Suppressor macrophage treated with lipopolysaccharide for 1 hour (primary cell): ENCODE data around the gene ZGLP1.

ENCODE experiments used
- DNase-seq, 3 donors: peaks; one replicate each; pipeline ENCODE4 v3.0.0-alpha.2; 2020 to 2022

Gene ZGLP1

GRCh38 chr19:10274589-10274988, 35.0 kb downstream of the ZGLP1 start:
- DNase-seq = peak in 1 of 3 donors; percentile 21

DNA sequence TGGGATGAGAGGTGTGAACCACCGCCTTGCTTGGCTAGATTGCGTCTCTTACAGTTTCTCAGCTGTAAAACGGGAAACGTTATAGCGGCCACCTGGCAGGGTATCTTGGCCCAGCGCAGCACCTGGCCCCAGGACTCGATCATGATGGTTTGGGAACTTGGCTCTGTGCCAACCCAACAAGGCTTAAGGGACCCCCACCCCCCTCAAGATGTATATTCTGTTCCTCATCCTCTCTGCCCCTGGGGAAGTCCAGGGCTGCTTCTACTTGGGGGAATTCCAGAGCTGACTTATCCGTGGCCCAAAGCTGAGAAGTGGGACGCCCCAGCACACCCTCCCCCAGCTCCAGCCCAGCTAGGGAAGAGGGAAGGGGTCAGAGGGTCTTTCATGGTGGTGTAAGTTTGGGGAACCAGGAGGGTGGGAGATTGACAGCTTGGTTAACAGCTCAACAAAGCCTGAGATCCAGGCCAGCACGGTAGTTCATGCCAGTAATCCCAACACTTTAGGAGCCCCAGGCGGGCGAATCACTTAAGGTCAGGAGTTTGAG, 38.0 kb downstream of the ZGLP1 start:
- DNase-seq = peak; percentile 90 to 93 (median 92)

- peak; percentile 98 to 99 (median 99) for DNase-seq
Observed at GRCh38 chr19:10270616-10271394, 38.8 kb downstream of the ZGLP1 start, which contains the start of gene ICAM1. Gene ICAM1, plus strand, starts transcription at chr19:10271120. Its CDS starts 40 bp downstream, at chr19:10271160.

- peak; percentile 97 for DNase-seq
Observed at GRCh38 chr19:10270180-10270615, 39.4 kb downstream of the ZGLP1 start.

DNA sequence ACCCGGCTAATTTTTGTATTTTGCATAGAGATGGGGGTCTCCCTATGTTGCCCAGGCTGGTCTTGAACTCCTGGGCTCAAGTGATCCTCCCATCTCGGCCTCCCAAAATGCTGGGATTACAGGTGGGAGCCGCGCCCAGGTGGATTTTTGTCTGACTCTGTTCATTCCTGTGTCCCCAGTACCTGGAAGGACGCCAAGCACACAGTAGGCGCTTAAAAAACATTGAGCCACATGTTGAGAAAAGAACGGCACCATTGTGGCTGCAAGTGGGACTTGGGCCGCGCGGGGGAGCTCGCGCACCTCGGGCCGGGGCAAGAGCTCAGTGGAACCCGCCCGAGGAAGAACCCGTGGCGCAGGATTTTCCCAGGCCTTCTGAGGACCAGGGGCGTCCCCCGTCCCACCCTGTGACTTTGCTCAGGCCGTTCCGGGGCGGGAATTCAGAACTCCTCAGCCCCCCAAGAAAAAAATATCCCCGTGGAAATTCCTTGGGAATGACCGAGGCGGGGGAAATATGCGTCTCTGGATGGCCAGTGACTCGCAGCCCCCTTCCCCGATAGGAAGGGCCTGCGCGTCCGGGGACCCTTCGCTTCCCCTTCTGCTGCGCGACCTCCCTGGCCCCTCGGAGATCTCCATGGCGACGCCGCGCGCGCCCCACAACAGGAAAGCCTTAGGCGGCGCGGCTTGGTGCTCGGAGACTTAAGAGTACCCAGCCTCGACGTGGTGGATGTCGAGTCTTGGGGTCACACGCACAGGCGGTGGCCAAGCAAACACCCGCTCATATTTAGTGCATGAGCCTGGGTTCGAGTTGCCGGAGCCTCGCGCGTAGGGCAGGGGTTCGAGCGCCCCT, 40.1 kb downstream of the ZGLP1 start:
- DNase-seq = peak; percentile 99

GRCh38 chr19:10268071-10268470, 41.5 kb downstream of the ZGLP1 start:
- peak in 1 of 3 donors; percentile 26 for DNase-seq

DNA sequence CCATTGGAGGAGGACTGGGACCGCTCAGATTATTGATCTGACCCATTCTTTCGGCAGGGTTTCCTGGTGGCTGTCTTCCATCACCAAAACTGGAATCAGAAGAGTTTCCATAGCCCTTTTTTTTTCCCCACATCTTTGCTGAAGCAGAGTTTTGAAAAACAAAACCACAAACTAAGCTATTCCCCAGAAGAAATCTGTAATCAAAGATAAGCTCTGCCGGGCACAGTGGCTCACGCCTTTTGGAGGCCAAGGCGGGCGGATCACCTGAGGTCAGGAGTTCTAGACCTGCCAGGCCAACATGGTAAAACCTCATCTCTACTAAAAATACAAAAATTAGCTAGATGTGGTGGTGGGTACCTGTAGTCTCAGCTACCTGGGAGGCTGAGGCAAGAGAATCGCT, 42.9 kb downstream of the ZGLP1 start:
- no peak for DNase-seq

DNA sequence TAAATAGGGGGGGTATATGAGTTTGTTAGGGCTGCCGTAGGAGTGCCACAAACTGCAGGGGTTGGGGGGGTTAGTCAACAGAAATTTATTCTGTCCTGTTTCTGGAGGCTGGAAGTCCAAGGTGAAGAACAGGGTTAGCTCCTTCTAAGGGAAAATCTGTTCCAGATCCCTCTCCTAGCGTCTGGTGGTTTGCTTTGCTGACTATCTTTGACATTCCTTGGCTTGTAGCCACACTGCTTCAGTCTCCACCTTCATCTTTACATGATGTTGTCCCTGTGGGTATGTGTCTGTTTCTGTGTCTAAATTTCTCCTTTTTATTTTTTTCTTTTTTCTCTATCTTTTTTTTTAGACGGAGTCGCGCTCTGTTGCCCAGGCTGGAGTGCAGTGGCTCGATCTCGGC, 46.8 kb downstream of the ZGLP1 start:
- DNase-seq = no peak

DNA sequence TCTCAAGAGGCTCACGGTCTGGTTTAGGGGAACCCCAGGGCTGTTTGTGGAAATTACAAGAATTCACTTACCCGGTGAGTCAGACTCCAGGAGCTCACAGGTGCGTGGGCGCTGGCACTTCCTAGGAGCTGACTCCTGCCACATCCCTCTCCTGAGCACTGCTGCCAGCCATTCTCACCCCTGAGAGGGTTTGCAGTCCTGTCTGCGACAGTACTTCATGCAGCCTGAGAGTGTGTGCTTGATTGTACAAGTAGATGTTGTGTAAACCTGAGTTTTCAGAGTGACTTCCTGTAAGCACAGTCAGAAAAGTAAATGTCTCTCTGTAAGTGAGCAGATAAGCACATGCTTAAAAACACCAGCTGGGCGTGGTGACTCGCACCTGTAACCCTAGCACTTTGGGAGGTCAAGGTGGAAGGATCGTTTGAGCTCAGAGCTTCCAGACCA, 49.5 kb downstream of the ZGLP1 start:
- peak; percentile 73 to 84 (median 78) for DNase-seq

DNA sequence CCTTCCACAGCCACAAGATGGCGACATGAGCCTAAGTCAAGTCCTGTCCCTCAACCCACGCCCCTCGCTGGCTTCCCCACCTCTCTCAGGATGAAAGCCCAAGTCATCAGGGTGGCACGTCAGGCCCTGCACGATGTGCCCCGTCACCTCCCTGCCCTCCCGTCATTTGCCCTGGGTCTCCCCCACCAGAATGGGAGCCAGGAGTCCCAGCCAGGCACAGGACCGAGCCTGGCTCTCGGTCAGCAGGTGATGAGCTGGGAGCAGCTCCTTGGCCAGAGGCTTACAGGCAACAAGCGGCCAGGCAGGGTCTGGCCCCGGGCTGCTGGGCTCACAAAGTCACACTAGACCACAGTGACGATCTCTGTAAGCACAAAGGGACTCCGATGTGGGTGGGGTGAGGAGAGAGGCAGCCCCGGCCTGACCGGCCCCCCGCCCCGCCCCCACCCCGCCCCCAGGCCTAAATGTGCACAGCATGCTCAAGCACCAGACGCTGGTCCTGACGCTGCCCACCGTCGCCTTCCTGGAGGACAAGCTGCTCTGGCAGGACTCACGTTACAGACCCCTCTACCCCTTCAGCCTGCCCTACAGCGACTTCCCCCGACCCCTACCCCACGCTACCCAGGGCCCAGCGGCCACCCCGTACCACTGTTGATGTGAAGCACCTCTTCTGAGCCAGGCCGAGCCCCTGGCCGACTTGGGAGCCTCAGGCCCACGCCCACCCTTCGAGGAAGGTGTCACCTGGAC, 50.3 kb downstream of the ZGLP1 start:
- peak; percentile 96 to 97 (median 97) for DNase-seq

GRCh38 chr19:10258080-10258710, 51.4 kb downstream of the ZGLP1 start:
- no peak for DNase-seq

DNA sequence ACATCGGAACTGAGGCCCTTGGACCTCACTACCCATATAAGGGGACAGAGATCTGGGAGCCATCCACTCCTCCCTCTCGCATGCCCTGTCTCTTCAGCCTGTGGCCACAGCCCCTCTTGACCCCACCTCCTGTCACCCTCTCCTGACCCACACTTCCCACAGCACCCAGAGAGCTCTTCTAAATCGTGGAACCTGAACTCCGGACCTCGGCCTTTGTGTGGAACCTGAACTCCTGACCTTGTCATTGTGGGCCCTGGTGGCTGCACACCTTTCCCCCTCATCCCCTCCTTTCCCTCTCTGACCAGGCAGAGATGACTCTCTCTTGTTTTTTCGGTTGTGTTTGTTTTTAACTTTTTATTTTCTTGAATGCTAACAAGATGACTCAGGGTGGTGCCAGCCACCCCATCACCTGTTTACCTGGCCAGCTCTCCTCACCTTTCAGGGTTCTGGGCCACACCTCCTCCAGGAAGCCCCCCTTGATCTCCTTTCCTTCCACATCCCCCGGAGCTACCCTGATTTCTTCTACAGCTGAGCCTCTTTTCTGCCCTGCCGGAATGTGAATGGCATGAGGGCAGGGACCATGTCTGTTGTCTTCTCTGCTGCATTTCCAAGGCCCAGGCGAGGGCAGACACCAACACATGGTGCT, 52.5 kb downstream of the ZGLP1 start:
- DNase-seq = no peak

- no peak for DNase-seq
Observed at GRCh38 chr19:10256551-10256950, 53.1 kb downstream of the ZGLP1 start.

- DNase-seq = no peak
Observed at GRCh38 chr19:10255358-10255757, 54.3 kb downstream of the ZGLP1 start.
